ENCODE measurements around the gene MGLL.

MGLL gene

DNA sequence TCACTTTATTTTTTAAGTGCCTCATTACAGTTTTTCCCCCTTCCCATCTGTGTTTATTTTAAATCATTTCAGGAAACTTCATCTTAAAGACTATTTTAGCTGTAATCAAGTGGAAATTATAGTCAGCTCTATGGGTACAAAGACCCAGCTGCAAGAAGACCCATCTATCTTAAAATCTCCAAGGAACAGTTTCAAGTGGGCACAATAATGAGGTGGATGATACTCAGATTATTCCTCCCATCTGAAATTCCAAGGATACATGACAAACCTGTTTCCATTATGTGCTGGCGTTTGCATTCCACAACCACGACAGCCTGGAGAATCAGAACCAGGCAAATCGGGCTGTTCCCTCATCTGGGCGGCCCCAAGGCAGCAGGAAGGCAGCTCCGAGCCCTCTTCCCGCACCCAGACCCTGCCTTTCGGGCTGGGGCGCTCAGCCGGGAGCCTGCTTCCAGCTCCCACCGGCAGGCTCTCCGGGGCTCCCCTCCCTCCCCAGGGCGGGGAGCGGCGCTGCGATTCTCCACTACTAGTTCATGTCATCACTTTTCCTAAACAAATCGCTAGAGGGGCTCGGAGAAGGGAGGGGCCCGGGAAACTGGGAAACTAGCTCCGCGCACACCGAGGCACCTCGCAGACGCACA, at the start of gene MGLL:
TSS of gene MGLL (minus strand) at position 475 of the 641 bp plus-strand sequence. CDS start at position 278, 197 bp downstream.
- no peak for DNase-seq (ENCODE audit: low read depth)

- no peak for DNase-seq (ENCODE audit: low read depth)
These were observed 47.8 kb upstream of the MGLL start for GRCh38 chr3:127870156-127870555.

GRCh38 chr3:127867986-127868385, 45.7 kb upstream of the MGLL start:
- no peak for DNase-seq (ENCODE audit: low read depth)

DNA sequence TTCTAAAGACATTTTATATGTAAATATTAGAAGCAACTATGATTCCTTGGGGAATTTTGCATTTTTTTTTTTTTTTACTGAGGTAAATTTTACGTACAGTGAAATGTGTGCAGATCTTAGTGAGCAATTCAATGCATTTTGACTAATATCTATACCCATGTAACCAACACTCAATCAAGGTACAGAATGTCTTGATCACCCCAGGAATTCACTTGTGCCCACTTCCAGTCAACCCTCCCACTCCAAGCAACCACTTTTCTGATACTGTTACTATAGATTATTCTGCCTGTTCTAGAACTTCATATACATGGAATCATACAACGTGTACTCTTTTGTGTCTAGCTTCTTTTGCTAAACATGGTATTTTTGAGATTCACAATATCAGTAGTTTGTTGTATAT, 45.1 kb upstream of the MGLL start:
- DNase-seq (ENCODE audit: low read depth): no peak

GRCh38 chr3:127865941-127866340, 43.6 kb upstream of the MGLL start:
- DNase-seq (ENCODE audit: low read depth): no peak

- DNase-seq (ENCODE audit: low read depth): no peak
These were observed 37.9 kb upstream of the MGLL start for GRCh38 chr3:127860211-127860696.

GRCh38 chr3:127859730-127860129, 37.4 kb upstream of the MGLL start:
- no peak for DNase-seq (ENCODE audit: low read depth)

DNA sequence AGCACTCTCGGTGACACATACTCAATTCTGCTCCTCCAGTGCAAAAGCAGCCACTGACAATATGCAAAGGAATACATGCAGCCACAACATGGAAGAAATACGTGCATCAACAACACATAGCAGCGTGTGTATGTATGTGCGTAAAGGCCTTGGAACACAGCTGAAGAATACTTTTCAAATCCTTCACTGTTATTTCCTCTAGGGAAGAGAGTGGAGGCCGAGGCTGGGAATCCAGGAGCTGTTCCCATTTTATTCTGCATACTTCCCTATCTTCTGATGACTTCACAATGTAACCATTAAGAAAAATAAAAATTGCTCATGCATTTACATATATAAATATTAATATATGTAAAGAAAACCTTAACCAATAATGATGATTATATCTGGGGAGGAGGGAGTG, 36.6 kb upstream of the MGLL start:
- DNase-seq (ENCODE audit: low read depth): no peak

- no peak for DNase-seq (ENCODE audit: low read depth)
These were observed 36.2 kb upstream of the MGLL start for GRCh38 chr3:127858521-127858920.

DNA sequence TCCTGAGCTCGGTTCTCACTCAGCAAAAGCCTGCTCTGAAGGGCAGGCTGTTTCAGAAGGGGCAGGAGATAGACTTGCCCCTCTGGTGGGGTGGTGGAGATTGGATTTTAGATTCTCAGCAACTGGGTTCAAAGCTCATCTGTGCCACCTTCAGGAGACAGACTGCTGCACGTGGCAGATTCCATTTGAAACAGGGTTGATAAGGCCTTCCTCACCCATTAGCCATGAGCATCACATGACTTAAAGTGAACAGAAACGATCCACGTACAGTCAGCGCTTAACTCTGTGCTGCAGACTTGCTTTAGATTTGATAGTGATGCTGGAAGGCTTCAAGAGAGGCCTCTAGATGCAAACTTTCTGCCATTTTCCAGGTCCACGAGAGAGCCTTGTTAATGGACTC, 35.0 kb upstream of the MGLL start:
- no peak for DNase-seq (ENCODE audit: low read depth)

DNA sequence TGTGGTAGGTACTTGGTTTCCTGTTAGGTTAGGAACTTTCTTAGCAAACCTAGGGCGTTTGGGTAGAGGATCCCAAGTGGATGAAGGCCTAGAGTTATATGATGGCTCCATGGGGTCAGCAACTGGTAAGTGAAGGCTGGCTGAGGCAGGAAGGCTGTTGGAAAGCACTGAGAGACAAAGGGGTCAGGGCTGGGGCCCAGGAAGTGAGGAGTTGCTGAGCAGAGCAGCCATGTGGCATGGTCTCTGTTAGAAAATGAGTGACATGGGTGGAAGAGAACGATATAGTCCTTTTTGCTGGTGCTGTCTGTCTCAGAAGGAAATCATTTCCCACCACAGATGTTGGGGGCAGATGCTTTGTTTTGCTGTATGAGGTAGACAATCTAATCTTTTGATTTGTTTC, 34.5 kb upstream of the MGLL start:
- no peak for DNase-seq (ENCODE audit: low read depth)

- no peak for DNase-seq (ENCODE audit: low read depth)
These were observed 32.9 kb upstream of the MGLL start for GRCh38 chr3:127855246-127855645.

DNA sequence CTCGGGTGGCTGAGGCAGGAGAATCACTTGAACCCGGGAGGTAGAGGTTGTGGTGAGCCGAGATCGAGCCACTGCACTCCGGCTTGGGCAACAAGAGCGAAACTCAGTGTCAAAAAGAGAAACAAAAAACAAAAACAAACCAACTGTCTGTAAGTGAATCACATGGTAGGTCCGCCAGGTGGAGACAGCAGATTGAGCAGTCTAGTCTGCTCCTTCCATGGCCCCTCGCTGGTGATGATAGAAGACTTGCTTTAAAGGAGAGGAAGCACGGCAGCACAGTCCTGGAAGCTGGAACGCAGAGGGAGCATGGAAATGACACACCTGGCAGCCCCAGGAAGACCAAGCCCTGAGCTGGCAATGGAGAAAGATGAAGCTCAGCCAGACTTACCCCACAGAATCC, 31.4 kb upstream of the MGLL start:
- no peak for DNase-seq (ENCODE audit: low read depth)

DNA sequence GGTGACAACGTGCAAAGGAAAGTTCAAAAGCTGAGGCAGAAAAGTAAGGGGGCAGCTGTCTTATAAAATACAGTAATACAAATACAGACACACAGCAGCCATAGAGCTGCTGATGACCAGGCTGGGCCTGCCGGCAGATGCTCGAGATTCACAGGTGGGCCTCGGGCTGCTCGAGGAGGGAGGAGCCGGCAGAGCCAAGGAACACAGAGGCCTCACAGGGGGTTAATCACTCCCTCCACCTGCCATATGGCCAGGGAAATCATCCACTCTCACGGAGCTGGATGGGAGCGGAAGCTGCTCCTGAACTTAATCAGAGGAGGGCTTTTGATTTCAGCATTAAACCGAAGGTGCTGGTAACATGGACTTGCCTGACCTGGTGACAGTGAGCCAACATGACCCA, 29.6 kb upstream of the MGLL start:
- DNase-seq (ENCODE audit: low read depth): no peak

DNA sequence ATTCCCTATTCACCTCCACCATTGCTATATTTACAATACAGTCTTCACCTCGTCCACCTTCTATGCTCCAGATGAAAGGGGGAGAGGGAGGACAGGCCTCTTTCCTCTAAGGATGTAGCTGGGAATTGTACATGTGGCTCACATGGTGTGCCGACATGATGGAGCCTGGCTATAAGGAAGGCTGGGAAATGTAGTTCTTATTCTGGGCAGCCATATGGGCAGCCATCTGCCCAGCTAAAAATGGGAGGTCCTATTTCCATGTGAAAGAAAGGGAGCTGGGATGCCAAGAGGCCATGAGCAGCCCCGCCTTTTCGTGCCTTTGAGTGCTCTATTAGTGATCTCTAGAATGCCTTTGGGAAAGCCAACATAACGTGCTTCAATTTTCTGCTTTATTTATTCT, 27.1 kb upstream of the MGLL start:
- DNase-seq (ENCODE audit: low read depth): no peak

GRCh38 chr3:127848131-127849129, 26.1 kb upstream of the MGLL start:
- no peak for DNase-seq (ENCODE audit: low read depth)

DNA sequence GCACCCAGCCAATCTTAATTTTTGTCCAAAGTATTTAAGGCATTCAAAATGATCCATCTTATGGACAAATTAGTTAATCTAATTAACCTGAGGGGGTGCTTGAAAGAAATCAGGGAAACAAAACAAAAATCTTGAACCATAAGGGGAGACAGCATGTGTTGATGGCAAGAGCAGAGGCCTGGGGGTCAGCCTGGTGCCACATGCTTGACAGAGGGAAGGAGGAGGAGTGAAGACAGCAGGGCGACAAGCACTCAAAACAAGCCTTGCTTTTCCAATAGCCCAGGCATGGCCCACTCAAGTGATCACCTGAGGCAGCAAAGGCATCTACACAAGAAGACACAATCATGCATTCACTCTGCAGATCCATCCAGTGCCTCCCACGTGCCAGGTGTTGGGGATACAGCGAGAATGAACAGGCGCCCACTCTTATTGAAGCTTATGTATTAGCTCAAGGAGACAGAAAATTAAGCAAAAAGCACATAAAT, 25.0 kb upstream of the MGLL start:
- no peak for DNase-seq (ENCODE audit: low read depth)

- DNase-seq (ENCODE audit: low read depth): no peak
These were observed 24.3 kb upstream of the MGLL start for GRCh38 chr3:127846576-127846975.

DNA sequence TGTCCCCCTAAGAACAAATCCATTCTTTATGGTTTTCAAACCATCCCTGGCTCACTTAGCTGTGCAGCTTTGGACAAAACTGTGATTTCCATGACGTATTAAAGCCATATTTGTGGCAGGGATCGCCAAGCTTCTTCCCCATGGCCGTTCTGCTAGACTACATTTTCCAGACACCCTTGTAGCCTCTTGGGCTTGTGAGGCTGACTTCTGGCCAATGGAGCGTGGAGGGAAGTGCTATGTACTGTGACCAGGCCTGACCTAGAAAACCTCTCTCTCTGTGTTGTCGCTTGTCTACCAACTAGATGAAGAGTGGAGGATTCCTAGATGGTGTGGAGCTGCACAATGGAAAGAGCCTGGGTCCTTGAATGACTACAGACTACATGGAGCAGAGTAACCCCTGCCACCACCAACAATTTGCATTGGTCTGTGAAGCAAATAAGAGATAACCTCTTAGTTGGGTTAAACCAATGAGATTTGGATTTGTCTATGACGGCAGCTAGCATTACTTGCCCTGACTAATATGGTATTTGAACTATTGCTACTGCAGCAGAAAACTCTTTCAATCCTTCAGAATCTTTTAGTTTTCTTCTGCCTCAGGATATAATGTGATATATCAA, 22.1 kb upstream of the MGLL start:
- DNase-seq (ENCODE audit: low read depth): no peak

DNA sequence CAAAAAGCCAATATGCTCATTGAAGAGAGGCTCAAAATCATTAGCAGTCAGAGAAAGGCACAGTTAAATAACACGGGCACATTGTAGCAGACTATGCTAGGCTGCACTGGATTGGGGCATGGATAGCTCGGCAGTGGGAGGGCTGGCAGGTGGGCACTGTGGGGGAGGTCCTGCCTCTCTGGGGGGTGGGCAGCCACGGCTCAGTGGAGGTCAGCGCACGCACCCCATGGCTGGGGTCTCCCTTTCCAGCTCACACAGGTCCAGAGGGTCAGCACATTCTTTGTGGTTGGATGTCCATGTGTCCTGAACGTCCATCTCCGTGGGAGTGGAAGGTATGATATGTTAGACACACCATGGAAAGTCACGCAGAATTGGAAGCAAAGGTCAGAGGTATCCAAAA, 18.4 kb upstream of the MGLL start:
- no peak for DNase-seq (ENCODE audit: low read depth)

GRCh38 chr3:127839099-127839498, 16.8 kb upstream of the MGLL start:
- DNase-seq (ENCODE audit: low read depth): no peak

GRCh38 chr3:127835993-127836882, 13.9 kb upstream of the MGLL start:
- DNase-seq (ENCODE audit: low read depth): no peak

All from stimulated activated CD8-positive, alpha-beta memory T cell treated with anti-CD3 and anti-CD28 coated beads, Interleukin-12 subunit alpha, Interleukin-12 subunit beta, amount 100 ng/mL, for 4 hours (primary cell).